LoVo (cell line): ENCODE measurements around the gene SEC16A.
A peak's percentile ranks its signal among the peaks of the same experiment; 100 is the strongest.

ENCODE experiments used
- DNase-seq: peaks from one replicate; pipeline ENCODE4 v3.0.0-alpha.2; 2016; ENCODE audit warnings: low spot score

SEC16A gene

GRCh38 chr9:136399176-136400037, 83.4 kb downstream of the SEC16A start:
- DNase-seq: peak; percentile 27

- no peak for DNase-seq
Observed at GRCh38 chr9:136398286-136398685, 84.6 kb downstream of the SEC16A start.

GRCh38 chr9:136397643-136398042, 85.2 kb downstream of the SEC16A start:
- DNase-seq: no peak

DNA sequence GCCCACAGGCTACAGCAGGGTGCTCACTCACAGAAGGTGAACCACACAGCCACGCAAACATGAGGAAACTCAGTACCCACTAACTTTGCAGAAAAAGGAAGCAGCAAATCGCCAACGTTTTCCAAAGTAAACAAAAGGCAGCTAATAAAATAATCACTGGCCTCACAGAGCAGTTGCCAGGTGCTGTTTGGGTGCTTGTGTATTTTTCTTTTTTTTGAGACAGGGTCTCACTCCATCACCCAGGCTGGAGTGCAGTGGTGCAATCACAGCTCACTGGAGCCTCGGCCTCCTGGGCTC, 86.7 kb downstream of the SEC16A start:
- DNase-seq: no peak

DNA sequence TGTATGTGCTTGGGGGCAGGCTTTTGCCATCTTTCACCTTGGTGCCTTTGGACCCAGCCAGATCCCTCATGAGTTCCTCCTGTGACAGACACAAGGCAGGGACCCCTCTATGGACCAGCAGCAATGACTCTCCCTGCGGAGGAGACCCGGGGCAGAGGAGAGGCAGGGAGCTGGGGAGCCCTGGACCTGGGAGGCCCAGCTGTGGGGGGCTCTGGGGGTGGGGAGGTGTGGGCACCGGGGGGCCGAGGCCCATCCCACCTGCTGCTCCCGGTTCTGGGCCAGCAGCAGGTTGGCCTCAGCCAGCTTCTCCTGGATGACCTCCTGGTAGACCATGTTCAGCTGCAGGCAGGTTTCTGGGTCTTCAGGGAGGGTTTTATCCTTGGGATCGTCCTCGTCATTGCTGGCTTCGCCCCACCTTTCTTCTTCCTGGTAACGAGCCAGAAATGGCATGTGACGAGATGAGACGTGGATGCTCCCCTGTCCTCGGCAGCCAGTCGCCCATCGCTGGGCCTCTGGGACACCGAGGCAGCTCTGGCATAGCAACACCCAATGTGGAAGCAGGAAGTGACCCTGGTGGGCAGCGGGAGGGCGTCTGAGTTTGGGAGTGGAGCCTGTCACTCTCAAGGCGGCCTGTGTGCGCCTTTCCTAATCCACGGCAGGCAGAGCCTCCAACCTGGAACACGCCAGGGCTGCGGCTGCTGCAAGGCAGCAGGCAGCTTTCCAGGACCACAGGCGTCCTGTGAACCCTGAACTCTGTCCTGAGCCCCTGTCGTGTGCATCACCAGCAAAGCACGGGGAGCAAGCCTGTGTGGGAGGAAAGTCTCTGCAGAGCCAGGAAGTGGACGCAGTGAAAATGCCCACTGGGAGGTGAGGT, 87.3 kb downstream of the SEC16A start:
- DNase-seq: no peak

DNA sequence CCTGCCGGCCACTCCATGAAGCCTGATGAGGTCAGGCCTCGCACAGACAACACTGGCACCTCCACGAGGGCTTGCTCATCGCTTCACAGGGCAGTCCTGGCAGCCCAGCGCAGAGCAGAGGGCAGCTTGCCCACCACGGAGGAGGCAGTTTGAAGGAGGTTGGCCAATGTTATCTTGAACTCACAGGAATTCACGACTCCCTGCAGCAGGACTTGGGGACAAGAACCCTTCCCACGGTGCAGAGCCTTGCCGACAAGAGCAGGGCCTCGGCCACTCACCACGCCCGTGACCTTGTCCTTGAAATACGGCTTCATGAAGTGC, 87.9 kb downstream of the SEC16A start:
- no peak for DNase-seq

GRCh38 chr9:136394312-136395019, 88.4 kb downstream of the SEC16A start:
- no peak for DNase-seq

GRCh38 chr9:136393531-136393930, 89.3 kb downstream of the SEC16A start:
- no peak for DNase-seq

DNA sequence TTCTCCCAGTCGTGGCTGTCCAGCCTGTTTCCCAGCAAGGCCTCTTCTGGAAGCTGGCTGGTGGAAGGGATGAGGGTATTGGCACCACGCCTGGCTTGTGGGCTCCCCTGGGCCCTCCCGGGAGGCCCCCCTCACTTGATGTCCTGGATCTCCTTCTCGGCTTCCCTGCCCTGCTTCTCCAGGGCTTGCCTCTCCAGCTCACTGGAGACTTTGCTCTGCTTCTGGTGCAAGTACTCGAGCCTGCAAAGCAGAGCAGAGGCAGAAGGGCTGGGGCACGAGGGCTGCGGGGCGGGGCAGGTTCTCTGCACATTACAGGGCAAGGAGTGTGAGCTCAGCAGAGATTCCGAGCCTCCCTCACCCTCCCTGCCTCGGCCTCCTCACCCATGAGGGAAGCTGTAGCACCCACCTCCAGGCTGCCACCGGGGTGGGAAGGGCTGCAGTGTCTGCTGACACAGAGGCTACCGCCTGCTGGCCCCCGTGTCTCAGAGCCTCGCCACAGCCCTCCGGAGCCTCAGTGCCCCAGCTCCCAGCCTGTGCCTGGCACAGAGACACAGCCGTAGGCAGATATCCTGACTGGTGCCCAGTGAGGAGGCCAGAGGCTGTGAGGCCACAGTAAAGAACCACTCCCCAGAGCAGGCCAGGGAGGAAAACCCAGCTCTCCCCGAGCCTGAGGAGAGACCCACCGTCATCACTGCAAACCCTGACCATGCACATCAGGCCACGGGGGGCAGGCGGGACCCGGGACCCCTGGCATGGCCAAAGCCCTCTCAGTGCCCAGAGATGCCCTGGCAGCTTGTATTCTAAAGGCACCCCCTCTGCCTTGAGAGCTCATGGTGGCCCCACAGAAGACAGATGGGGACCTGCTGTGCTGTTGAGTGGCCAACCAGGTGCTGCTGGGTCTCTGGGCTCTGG, 90.0 kb downstream of the SEC16A start:
- DNase-seq: no peak

DNA sequence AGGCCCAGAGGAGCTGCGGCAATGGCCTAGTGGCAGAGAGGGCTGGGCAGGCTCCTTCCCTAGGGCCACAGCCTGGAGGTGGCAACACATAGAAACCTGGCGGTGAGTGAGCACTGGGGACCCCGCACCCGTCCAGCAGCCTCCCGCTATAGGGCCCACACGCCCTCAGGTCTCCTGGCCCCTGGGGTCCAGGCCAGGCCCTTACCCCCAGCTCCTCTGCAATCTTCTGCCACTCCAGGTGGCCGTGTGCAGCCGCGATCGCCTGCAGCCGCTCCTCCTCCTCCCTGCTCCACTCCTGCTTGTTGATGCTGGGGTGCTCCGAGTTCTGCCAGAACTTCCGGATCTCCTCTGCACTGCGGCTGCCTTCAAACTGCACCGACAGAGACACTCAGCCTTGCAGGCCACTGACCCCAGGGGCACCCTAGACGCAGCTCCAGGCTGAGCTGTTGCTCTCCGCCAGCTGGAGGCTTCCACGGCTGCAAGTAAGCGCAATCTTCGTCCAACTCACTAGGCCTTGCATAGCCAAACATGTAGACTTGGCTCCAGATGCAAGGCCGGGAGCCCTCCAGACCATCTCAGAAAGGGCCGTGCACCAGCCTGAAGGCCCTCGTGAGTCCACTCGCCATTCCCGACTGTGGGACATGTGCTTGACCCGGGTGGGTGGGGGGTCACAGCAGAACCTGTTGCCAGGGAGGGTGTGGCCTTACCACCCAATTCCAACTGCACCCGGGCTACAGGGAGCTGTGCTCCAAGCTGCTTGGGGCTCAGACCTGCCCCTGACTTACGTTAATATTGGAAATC, 90.9 kb downstream of the SEC16A start:
- DNase-seq: no peak
